Duodenal mucosa (tissue), 2 donors: Measurements from ENCODE around the gene ATG2A.

Source experiments
- H3K27ac ChIP-seq: one replicate; pipeline ENCODE4 v1.7.0; 2013; ENCODE audit warnings: low read depth, low read length
- H3K27me3 ChIP-seq, 2 donors: one replicate each; pipeline ENCODE4 v1.7.0; 2013; ENCODE audit warnings: low read length in 2 of 2, control low read depth in 1 of 2; ENCODE audit not compliant: insufficient read depth in 2 of 2, control insufficient read depth in 1 of 2
- H3K36me3 ChIP-seq, 2 donors: one replicate each; pipeline ENCODE4 v1.7.0; 2013; ENCODE audit warnings: low read length in 2 of 2, control low read depth in 1 of 2; ENCODE audit not compliant: insufficient read depth in 2 of 2, control insufficient read depth in 1 of 2
- H3K4me1 ChIP-seq, 2 donors: one replicate each; pipeline ENCODE4 v1.7.0; 2013; ENCODE audit warnings: low read length in 2 of 2, control low read depth in 1 of 2; ENCODE audit not compliant: insufficient read depth in 2 of 2, control insufficient read depth in 1 of 2
- H3K4me3 ChIP-seq, 2 donors: one replicate each; pipeline ENCODE4 v1.7.0; 2013; ENCODE audit warnings: low read length in 2 of 2, low read depth in 1 of 2
- H3K9ac ChIP-seq, 2 donors: one replicate each; pipeline ENCODE4 v1.7.0; 2013; ENCODE audit warnings: low read length in 2 of 2, low read depth in 1 of 2
- H3K9me3 ChIP-seq, 2 donors: one replicate each; pipeline ENCODE4 v1.7.0; 2013; ENCODE audit warnings: low read length in 2 of 2, control low read depth in 1 of 2; ENCODE audit not compliant: control insufficient read depth in 1 of 2

ATG2A gene

DNA sequence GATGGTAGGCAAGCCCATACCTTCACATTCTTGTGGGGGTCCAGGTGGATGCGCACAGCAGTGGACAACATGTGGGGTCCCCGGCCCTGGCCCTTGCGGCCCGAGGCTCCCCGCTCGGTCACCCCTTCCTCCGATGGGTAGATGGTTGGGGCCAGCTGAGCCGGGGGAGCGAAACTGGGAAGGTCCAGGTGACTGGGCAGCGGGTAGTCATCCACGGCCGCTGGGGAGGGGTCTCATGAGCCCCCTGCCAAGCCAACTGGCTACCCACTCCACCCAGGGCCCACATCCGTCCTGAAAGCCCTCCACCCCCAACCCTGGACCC lies 10.7 kb downstream of the ATG2A start:
- Histone ChIP-seq H3K9me3 (no peaks in the 10 kb centered on the region), H3K27me3 (no peaks in the 10 kb centered on the region), H3K36me3 (peaks cover 30 to 86% of the 10 kb centered on the region in 2 donors), H3K4me3 (no peak overlapping the region), H3K27ac (no peak overlapping the region), H3K4me1 (no peaks in the 10 kb centered on the region), H3K9ac (no peak overlapping the region)

DNA sequence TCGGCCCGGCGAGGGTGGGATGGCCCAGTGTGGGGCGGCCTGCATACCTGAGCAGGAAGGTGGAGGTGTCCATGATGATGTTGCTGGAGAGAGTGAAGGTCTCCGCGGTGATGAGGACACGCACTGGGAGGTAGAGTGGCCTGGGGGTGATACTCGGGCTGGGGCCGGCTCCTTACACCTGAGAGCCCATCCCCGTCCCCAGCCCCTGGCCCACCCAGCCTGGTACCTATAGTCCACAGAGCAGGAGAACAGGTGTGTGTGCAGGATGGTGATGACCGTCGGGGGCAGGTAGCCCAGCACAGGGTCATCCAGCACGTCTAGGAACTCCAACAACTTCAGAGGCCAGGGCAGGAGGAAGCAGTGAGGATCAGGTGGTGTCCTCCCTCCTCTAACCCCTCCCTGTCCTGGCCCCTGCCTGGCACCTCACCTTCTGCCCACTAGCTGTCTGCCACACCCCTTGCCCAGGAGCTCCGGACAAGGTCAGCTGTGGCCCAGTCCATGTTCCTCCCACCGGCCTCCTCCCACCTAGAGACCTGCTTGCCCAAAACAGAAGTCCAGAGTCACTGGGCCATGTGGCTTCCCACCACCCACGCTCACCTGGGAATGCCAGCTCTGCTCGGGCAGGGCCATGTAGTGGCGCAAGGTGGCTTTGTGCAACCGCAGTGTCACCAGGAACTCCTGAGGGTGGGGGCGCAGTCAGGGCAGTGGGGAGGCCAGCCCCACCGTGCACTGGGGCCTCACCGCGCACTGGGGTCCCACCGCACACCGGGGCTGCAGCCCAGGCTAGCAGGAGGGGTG lies 11.3 kb downstream of the ATG2A start:
- no peak overlapping the region for H3K4me3 ChIP-seq
- H3K36me3 ChIP-seq, result peaks cover 25 to 82% of the 10 kb centered on the region in 2 donors
- H3K9me3 ChIP-seq, result no peaks in the 10 kb centered on the region
- no peak overlapping the region for H3K9ac ChIP-seq
- no peaks in the 10 kb centered on the region for H3K4me1 ChIP-seq
- H3K27ac ChIP-seq, result no peak overlapping the region
- no peaks in the 10 kb centered on the region for H3K27me3 ChIP-seq

DNA sequence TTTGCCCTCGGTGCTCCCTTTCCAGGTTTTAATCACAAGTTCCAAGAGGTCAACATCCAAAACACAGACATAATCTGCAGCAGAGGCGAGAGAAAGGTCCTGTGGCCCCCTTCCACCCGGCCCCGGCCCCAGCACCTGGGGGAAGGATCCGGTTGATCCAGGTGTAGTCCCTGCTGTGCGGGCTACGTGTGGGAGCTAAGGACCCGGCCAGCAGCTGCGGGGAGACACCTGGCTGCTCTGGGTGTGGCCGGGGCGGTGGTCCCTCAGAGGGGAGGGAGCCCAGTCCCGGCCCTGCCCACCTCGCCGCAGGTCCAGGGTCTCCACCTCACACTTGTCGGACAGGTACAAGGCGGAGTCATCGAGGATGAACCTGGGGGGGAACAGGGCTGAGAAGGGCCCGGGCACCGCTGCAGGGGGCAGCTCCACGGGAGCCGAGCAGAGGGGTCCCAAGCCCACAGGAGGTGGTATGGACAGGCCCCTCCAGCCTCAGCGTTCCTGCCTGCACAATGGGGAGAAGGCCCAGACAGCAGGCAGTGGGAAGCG lies 13.6 kb downstream of the ATG2A start:
- no peaks in the 10 kb centered on the region for H3K27me3 ChIP-seq
- H3K9ac ChIP-seq, result no peak overlapping the region
- H3K4me1 ChIP-seq, result no peaks in the 10 kb centered on the region
- H3K9me3 ChIP-seq, result no peaks in the 10 kb centered on the region
- no peak overlapping the region for H3K4me3 ChIP-seq
- no peak overlapping the region for H3K27ac ChIP-seq
- peaks cover 18 to 78% of the 10 kb centered on the region in 2 donors for H3K36me3 ChIP-seq

GRCh38 chr11:64902102-64902900 lies 14.7 kb downstream of the ATG2A start:
- no peak overlapping the region for H3K27ac ChIP-seq
- no peaks in the 10 kb centered on the region for H3K4me1 ChIP-seq
- H3K9ac ChIP-seq, result no peak overlapping the region
- no peak overlapping the region for H3K4me3 ChIP-seq
- no peaks in the 10 kb centered on the region for H3K9me3 ChIP-seq
- no peaks in the 10 kb centered on the region for H3K27me3 ChIP-seq
- H3K36me3 ChIP-seq, result peaks cover 25 to 81% of the 10 kb centered on the region in 2 donors

GRCh38 chr11:64900774-64901173 lies 16.2 kb downstream of the ATG2A start:
- Histone ChIP-seq H3K9me3 (no peaks in the 10 kb centered on the region), H3K4me1 (no peaks in the 10 kb centered on the region), H3K9ac (no peak overlapping the region), H3K27ac (no peak overlapping the region), H3K36me3 (peaks cover 24 to 75% of the 10 kb centered on the region in 2 donors), H3K27me3 (no peaks in the 10 kb centered on the region), H3K4me3 (no peak overlapping the region)

- Histone ChIP-seq H3K27me3 (no peaks in the 10 kb centered on the region), H3K9me3 (no peaks in the 10 kb centered on the region), H3K4me3 (no peak overlapping the region), H3K36me3 (peaks cover 19 to 70% of the 10 kb centered on the region in 2 donors), H3K27ac (no peak overlapping the region), H3K9ac (no peak overlapping the region), H3K4me1 (no peaks in the 10 kb centered on the region)
Observed at GRCh38 chr11:64900263-64900678, 16.7 kb downstream of the ATG2A start.

- Histone ChIP-seq H3K36me3 (peaks cover 16 to 61% of the 10 kb centered on the region in 2 donors), H3K27me3 (no peaks in the 10 kb centered on the region), H3K4me3 (no peak overlapping the region), H3K27ac (no peak overlapping the region), H3K4me1 (peaks cover 9 to 13% of the 10 kb centered on the region in 2 donors), H3K9me3 (no peaks in the 10 kb centered on the region), H3K9ac (no peak overlapping the region)
Observed at GRCh38 chr11:64898541-64898940, 18.5 kb downstream of the ATG2A start.

DNA sequence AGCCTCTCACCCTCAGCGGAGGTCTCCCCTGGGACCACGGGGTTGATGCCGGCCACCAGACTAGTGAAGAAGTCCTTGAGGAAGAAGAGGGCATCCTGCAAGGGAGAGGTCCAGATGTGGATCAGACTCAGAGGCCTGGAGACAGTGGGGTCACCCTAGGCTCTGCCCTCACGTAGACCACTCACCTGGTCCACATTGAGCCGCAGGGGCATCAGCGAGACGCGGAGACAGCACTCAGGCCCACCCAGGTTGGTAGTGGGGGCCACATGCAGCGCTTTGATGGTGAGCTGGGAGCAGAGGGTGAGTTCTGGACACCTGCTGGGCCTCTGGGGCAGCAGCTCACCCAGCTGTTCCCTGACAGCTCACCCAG lies 18.9 kb downstream of the ATG2A start:
- Histone ChIP-seq H3K4me3 (no peak overlapping the region), H3K4me1 (peaks cover 9 to 13% of the 10 kb centered on the region in 2 donors), H3K9me3 (no peaks in the 10 kb centered on the region), H3K36me3 (peaks cover 17 to 56% of the 10 kb centered on the region in 2 donors), H3K27ac (no peak overlapping the region), H3K27me3 (no peaks in the 10 kb centered on the region), H3K9ac (no peak overlapping the region)

DNA sequence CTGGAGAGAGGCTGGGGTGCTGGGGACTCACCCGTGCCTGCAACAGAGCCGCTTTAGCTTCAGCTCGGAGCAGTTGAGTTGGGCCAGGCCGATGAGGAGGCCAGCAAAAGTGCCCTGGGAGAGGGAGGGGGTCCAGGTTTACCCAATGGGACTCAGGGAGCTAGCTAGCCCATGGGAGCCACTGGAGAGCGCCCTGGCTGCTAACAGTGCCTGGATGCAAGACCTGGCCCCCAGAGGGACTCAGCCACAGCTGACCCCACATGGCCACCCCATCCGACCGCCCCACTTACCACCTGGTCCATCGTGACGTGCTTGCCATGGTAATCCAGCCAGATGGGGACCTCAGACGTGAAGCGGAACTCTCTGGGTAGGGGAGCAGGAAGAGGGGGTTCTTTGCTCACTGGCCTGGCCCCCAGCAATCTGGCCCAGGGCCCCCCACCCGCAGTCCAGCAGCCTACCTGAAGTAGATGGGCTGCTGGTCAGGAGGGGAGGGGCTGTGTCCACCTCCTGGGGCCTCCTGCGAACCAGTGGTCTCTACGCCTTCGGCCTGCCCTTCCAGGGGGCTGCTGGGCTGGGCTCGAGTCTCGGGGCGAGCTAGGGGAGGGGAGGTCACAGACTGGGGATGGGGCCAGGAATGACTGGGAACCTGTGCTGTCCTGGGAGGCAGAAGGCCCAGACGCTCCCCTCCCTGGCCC lies 19.5 kb downstream of the ATG2A start:
- Histone ChIP-seq H3K9ac (no peak overlapping the region), H3K4me1 (peaks cover 9 to 13% of the 10 kb centered on the region in 2 donors), H3K27me3 (no peaks in the 10 kb centered on the region), H3K9me3 (no peaks in the 10 kb centered on the region), H3K27ac (no peak overlapping the region), H3K36me3 (peaks cover 22 to 51% of the 10 kb centered on the region in 2 donors), H3K4me3 (no peak overlapping the region)
